Vagina (tissue), 2 donors: ENCODE measurements around the gene CEBPA.

Experiments
- POLR2A ChIP-seq, 2 donors: fragments of 450-650 bp; IDR thresholded peaks; one replicate each; pipeline ENCODE4 v1.6.1; 2017; ENCODE audit warnings: antibody characterized with exemption in 2 of 2, mild to moderate bottlenecking in 2 of 2, moderate library complexity in 2 of 2
- POLR2AphosphoS5 ChIP-seq, 2 donors: sonication (generic); formaldehyde crosslinking; IDR thresholded peaks; one replicate each; pipeline ENCODE4 v1.9.0; 2017; ENCODE audit warnings: antibody characterized with exemption in 2 of 2, mild to moderate bottlenecking in 2 of 2, low read depth in 1 of 2; ENCODE audit not compliant: insufficient read depth in 1 of 2

GRCh38 chr19:33300894-33301143 is 1.5 kb downstream of the CEBPA start:
- peak in 1 of 2 donors; percentile 18 for TF ChIP-seq POLR2AphosphoS5 (IDR thresholded peaks at IDR 0.05; ENCODE audit: insufficient read depth in 1 of 2, low read depth in 1 of 2)
- no peak for TF ChIP-seq POLR2A (IDR thresholded peaks at IDR 0.05)
